VCaP (cell line): ENCODE data around the gene SNAP25.
A peak's percentile ranks its signal among the peaks of the same experiment; 100 is the strongest.

Source experiments
- H3K27ac ChIP-seq: fragments of 450-650 bp; 2 replicates; pipeline ENCODE4 v1.5.1; 2017
- TF ChIP-seq, protein P1 (sequence below): fragments of 450-650 bp; conservative IDR thresholded peaks from 2 replicates; pipeline ENCODE4 v1.5.1; 2017; ENCODE audit warnings: mild to moderate bottlenecking, moderate library complexity

SNAP25 gene

DNA sequence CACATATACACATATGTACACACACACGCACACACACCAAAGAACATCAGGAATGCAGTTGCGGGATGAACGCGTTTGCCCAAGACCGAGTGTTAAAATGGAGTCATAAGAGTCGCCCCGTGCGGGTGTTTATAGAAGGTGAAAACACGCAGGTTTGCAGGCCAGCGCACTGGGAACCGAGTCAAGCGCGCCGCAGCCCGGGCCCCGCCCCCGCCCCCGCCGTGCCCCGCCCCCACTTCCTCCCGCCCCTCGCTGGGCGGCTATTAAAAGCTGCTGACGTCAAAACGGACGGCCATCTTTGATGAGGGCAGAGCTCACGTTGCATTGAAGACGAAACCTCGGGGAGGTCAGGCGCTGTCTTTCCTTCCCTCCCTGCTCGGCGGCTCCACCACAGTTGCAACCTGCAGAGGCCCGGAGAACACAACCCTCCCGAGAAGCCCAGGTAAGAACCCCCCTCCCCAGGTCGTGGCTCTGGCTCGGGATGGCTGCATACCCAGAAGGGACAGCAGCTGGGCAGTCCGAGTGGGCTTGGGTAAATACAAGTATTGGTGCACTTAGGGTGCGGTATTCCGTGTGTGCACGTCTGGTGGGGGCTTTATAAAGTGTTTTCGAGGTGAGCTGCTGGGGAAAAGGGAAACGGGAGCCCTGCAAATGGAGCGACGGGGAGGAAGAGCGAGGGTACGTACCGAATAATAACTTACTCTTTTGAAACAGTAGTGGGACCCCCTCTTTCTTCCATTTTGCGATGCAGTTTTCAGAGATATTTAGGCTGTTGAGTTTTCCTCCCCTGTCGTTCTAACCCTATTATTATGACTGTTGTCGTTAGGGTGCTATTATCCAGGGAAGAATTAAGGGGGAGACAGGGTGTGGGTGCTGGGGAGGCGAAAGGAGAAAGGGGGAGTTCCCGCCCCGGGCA lies at the start of gene SNAP25:
SNAP25 (plus strand) TSS at position 295 of the 916 bp plus-strand sequence. CDS start 56,662 bp downstream, outside the sequence.
- TF ChIP-seq, protein P1, sequence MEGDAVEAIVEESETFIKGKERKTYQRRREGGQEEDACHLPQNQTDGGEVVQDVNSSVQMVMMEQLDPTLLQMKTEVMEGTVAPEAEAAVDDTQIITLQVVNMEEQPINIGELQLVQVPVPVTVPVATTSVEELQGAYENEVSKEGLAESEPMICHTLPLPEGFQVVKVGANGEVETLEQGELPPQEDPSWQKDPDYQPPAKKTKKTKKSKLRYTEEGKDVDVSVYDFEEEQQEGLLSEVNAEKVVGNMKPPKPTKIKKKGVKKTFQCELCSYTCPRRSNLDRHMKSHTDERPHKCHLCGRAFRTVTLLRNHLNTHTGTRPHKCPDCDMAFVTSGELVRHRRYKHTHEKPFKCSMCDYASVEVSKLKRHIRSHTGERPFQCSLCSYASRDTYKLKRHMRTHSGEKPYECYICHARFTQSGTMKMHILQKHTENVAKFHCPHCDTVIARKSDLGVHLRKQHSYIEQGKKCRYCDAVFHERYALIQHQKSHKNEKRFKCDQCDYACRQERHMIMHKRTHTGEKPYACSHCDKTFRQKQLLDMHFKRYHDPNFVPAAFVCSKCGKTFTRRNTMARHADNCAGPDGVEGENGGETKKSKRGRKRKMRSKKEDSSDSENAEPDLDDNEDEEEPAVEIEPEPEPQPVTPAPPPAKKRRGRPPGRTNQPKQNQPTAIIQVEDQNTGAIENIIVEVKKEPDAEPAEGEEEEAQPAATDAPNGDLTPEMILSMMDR, result no peak
- H3K27ac ChIP-seq, result peak within 1 kb of the TSS; percentile 85

DNA sequence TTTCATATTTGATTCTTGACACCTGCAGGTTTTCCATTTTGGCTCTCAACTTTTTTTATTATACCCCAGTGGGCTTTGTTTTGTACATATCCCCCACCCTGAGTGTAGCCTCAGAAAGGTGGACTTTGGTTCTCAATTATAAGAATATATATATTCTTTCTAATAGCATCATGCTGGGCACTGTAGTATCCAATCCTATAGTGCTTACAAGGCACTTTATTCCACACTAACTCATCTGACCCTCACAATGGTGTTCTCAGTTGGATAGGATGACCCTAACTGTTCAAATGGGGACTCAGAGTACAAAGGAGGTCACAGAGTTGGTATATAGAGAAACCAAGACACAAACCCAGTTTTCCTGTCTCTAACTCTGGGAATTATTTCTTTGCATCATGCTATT lies 48.9 kb upstream of the SNAP25 start:
- TF ChIP-seq, protein P1, result no peak
- no peak overlapping the region for H3K27ac ChIP-seq

DNA sequence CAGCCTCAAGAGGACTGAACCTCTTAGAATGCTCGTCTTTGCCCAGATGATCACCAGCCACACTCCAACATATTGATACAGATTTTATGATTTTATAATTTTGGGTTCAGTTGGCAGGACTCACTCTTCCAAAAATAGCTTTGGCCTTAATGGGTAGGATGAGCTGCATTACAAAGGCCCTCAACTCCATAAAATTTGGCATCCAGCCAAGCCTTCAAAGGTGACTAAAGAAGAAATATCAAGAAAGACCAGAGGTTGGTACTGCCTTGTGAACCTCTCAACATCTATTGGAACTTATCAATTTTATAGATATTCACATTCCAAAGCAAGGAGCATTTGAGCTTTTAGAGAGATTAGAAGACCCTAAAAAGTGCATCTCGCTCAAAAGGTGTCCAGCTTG lies 48.4 kb upstream of the SNAP25 start:
- TF ChIP-seq, protein P1, result no peak
- no peak overlapping the region for H3K27ac ChIP-seq

DNA sequence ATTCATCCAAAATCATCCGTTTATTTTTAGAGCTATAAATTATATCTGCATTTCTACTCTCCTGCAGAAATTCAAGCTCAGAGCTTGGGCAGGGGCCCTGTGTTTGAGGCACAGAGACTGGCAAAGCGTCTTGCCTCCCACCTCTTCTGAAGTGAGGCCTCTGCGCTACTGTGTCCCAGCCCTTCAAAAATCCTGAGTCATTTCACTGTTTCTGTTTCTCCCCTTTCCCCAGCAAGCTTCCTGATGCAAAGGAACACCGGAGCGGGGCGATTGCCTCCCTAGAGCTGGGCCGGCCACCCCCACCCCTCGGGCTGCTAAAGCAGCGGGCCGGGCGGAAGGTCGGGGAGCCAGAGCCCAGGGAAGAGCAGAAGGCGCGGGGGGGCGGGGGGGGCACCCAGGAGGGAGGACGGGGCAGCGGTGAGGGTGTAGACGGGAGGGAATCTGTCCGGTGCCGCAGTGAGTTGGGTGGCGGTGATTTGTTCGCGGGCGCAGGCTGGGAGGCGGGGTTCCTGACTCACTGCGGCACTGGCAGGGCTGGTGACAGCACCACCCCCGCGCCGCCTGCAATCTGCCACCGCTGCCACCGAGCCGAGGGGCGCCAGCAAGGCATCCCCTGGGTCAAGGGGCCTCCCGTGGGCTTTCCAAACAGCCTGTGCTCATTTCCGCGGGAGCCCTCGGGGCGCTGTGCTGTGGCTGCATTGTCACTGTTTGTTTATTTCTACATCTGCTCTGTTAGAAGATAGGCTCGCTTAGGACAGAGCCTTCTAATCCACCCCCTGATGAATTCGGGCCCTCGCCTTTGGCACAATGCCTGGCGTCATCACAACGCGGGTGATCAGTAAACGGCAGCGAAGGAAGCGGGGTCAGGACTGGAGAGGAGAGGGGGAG lies 46.5 kb upstream of the SNAP25 start:
- TF ChIP-seq, protein P1, result 0 out of 2 replicates have a peak, but pooled peaks have one; percentile 25
- peak overlapping the region; percentile 17; the same call in 1 of the 2 replicates for H3K27ac ChIP-seq

DNA sequence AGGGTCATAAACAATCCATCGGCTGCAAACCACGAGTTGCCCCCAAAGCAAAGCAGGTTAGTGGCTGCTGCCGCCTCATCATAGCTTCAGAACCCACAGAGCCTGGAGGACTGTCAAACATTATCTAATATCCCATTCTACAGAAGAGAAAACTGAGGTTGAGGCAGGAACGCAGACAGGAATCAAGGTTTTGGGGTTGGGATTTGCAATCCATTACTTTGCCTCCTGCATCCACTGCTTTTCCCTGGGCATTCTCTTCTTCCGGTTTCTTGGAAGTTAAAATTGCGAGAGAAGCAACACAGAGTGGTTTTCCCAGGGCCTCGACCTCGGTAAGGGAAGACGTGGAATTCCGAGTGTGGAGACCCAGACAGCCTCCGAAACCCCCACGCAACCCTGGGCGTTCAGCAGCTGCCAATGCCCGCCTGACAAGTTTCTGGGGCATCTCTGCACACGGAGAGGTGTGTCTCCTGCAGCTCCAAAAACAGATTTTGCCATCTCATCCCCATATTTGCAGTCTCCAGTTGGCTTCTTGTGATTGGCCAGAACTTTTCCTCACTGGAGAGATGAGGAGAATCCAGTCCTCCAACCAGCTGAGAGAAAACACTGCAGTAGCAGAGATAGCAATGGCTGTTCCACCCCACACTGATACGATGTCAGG lies 45.5 kb upstream of the SNAP25 start:
- no peak overlapping the region for H3K27ac ChIP-seq
- TF ChIP-seq, protein P1, result no peak

DNA sequence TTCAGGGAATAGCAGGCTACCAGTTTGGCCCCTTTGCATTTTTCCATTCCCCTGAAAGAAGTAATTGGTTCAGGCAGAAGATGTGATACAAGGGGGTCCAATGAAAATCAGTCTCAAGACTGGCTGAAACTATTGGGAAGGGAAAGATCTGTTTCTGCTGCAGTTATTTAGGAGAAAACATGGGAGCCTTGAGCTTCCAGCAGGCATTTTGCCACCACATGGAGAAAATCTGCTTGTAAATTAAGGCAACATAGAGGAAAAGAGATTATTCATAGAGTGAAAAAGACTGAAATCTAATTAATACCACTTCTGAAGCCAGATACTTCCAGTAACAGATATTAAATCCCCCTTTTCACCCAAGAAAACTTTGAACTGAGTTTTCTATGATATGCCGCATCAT lies 44.2 kb upstream of the SNAP25 start:
- no peak overlapping the region for H3K27ac ChIP-seq
- TF ChIP-seq, protein P1, result no peak
